Ovary (tissue), 9 donors: ENCODE results near the gene C19orf47. TPM values are rescaled to one million over a fixed set of nuclear protein-coding genes. Genes with fewer than 3 reads are reported as not detected.

Experiments used
- DNase-seq, 5 donors: peaks; one replicate each; pipeline ENCODE4 v3.0.0-alpha.2; 2019 to 2020
- H3K27ac ChIP-seq, 2 donors: fragments of 200-600 bp; one replicate each; pipeline versions ENCODE4 v1.5.1 to v1.8.0; 2019 to 2022
- H3K27me3 ChIP-seq: fragments of 200-600 bp; one replicate; pipeline ENCODE4 v1.8.0; 2022
- H3K36me3 ChIP-seq: fragments of 200-600 bp; sonication (generic); one replicate; pipeline ENCODE4 v1.5.1; 2019
- H3K4me1 ChIP-seq: one replicate; pipeline ENCODE4 v1.8.1; 2013; ENCODE audit warnings: mild to moderate bottlenecking, moderate library complexity; ENCODE audit not compliant: insufficient read depth
- H3K4me3 ChIP-seq: fragments of 200-600 bp; sonication (generic); one replicate; pipeline ENCODE4 v1.5.1; 2017
- H3K9me3 ChIP-seq, 2 donors: fragments of 200-600 bp in 1 of 2; sonication (generic) in 1 of 2; one replicate each; pipeline versions ENCODE4 v1.5.1 to v1.8.1; 2013 to 2019; ENCODE audit warnings: mild to moderate bottlenecking in 1 of 2, moderate library complexity in 1 of 2
- EP300 ChIP-seq: sonication (generic); formaldehyde crosslinking; IDR thresholded peaks from one replicate; pipeline ENCODE4 v1.6.1; 2017; ENCODE audit warnings: antibody characterized with exemption
- POLR2A ChIP-seq: fragments of 450-650 bp; IDR thresholded peaks from one replicate; pipeline ENCODE4 v1.6.1; 2017; ENCODE audit warnings: antibody characterized with exemption, mild to moderate bottlenecking, moderate library complexity
- WGBS, 3 donors: extraction: QIAGEN DNeasy Blood & Tissue Kit in 1 of 3; methylation state at CpG; one replicate each; pipeline versions ENCODE4 v1.1.5 to v1.1.7; 2013 to 2017; 5-methylcytosine and 5-hydroxymethylcytosine counted together
- intact Hi-C, 4 donors: fragments of 100-400 bp; cut with DNase I; formaldehyde crosslinking; loops; one replicate each; pipeline versions ENCODE4 v1.11.0 to v1.15.1; 2022 to 2023
- polyA plus RNA-seq, 2 donors: library from polyadenylated mRNA; stranded (reverse); fragments of 200-250 nt in 1 of 2; fragments of 350-450 nt in 1 of 2; fragmentation: Illumina TruSeq in 1 of 2; extraction: RNeasy Lipid Tissue Mini Kit (QIAGEN cat#74804) in 1 of 2; gene quantifications; one replicate each; pipeline ENCODE4 v1.2.3, GENCODE V29; 2013 to 2014
- total RNA-seq, 7 donors: library from RNA; depleted of rRNA in 2 of 7; stranded (reverse); fragments of >200 nt in 2 of 7; fragmentation: NEBNext Ultra II Directional in 3 of 7; extraction: Animal tissue kit (Norgen Biotek cat#: 25700) in 3 of 7; gene quantifications; one replicate each; pipeline versions ENCODE4 v1.1.0 to v1.2.4, GENCODE V29; 2016 to 2023
- TF ChIP-seq, protein P1 (sequence below), 3 donors: fragments of 450-650 bp in 2 of 3; fragments of 200-600 bp in 1 of 3; IDR thresholded peaks; one replicate each; pipeline versions ENCODE4 v1.5.1 to v1.8.0; 2016 to 2022; ENCODE audit warnings: antibody characterized with exemption in 3 of 3, mild to moderate bottlenecking in 1 of 3
- donor health status: DM: no; HTN: no; CAD: no; lungs with moderate emphysema.
- donor health status: DM: no; HTN: no; CAD: no.
- donor health status: Bipolar disorder and iron deficiency.
- donor health status: DM: yes; HTN: yes; CAD: no.
- donor health status: DM: no; HTN: no; CAD: no.
- donor health status: DM: yes; HTN: yes; CAD: no.

The C19orf47 gene
- total and polyA plus RNA-seq, 9 donors: 3.5 to 15.8 (median 12.2) TPM

DNA sequence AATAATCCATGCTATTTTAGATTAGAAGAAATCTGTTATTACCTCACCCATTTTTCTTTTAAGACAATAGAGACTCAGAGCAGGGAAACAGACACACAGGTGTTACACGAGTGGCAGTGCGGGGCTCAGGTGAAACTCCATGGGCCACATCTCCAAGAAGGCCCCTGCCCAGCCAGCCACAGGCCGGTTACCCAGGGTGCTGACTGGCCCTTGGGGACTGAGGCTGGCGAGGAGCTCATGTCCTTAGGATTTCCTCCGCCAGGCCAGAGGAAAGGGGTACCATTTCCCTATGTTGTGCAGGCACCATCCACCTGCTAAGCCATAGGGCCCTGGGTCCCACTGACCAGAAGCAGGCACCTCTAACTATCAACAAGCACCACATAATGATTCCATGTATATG, 10.6 kb downstream of the C19orf47 start:
- Histone ChIP-seq H3K36me3 (no peaks in the 10 kb centered on the region), H3K9me3 (no peaks in the 10 kb centered on the region), H3K4me1 (no peaks in the 10 kb centered on the region), H3K27me3 (no peaks in the 10 kb centered on the region), H3K4me3 (no peak overlapping the region), H3K27ac (no peak overlapping the region)
- no peak for DNase-seq
- WGBS, 3 donors: 93 to 95% (median 95%) methylated on average over 5 of the region's 5 CpGs
- TF ChIP-seq POLR2A (no peak), EP300 (no peak)
- TF ChIP-seq, protein P1, sequence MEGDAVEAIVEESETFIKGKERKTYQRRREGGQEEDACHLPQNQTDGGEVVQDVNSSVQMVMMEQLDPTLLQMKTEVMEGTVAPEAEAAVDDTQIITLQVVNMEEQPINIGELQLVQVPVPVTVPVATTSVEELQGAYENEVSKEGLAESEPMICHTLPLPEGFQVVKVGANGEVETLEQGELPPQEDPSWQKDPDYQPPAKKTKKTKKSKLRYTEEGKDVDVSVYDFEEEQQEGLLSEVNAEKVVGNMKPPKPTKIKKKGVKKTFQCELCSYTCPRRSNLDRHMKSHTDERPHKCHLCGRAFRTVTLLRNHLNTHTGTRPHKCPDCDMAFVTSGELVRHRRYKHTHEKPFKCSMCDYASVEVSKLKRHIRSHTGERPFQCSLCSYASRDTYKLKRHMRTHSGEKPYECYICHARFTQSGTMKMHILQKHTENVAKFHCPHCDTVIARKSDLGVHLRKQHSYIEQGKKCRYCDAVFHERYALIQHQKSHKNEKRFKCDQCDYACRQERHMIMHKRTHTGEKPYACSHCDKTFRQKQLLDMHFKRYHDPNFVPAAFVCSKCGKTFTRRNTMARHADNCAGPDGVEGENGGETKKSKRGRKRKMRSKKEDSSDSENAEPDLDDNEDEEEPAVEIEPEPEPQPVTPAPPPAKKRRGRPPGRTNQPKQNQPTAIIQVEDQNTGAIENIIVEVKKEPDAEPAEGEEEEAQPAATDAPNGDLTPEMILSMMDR (IDR thresholded peaks at IDR 0.05): no peak
- intact Hi-C loops: no loop called here

DNA sequence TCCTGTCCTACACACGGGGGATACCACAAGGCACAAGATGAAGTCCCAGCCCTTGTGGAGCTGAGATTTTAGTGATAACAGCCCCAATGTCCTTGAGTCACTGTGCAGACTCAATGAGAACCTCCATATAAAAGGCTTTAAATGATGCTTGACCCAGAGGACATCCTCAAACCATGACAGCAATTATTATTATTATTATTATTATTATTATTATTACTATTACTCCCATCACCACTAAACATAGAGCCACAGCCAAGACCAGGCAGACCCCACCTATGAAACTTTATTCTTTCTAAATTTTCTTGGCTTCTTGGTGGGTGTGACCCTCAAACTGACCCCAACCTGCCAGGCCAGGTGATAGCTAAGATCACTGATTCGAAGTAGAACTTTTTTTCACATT, 11.1 kb downstream of the C19orf47 start:
- Histone ChIP-seq H3K36me3 (no peaks in the 10 kb centered on the region), H3K9me3 (no peaks in the 10 kb centered on the region), H3K27me3 (no peaks in the 10 kb centered on the region), H3K27ac (no peak overlapping the region), H3K4me1 (no peaks in the 10 kb centered on the region), H3K4me3 (no peak overlapping the region)
- 75 to 79% (median 77%) methylated on average over 2 of the region's 2 CpGs for WGBS, 3 donors
- no peak for TF ChIP-seq EP300
- no peak for TF ChIP-seq POLR2A
- TF ChIP-seq, protein P1 (IDR thresholded peaks at IDR 0.05): no peak
- no peak for DNase-seq
- intact Hi-C loops: no loop called here

DNA sequence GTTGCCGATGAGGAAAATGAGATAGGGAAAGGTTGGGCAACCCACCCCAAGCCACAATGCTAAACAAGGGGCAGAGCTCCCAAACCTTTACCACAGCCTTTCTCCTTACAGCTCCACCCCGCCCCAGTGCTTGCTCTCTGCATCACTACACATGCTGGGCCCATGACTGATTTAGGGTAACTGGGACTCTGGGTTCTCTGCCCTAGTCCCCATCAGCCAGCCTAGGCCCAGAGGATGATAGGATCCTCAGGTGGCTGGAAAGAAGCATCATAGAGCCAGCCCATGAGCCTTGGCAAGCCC, 11.6 kb downstream of the C19orf47 start:
- no peak for DNase-seq
- intact Hi-C loops: no loop called here
- Histone ChIP-seq H3K27ac (no peak overlapping the region), H3K4me3 (no peak overlapping the region), H3K9me3 (no peaks in the 10 kb centered on the region), H3K27me3 (no peaks in the 10 kb centered on the region), H3K4me1 (no peaks in the 10 kb centered on the region), H3K36me3 (no peaks in the 10 kb centered on the region)
- TF ChIP-seq EP300: no peak
- TF ChIP-seq POLR2A: no peak
- TF ChIP-seq, protein P1 (IDR thresholded peaks at IDR 0.05): no peak
- WGBS, 3 donors: 91 to 93% (median 92%) methylated on average over 2 of the region's 2 CpGs

DNA sequence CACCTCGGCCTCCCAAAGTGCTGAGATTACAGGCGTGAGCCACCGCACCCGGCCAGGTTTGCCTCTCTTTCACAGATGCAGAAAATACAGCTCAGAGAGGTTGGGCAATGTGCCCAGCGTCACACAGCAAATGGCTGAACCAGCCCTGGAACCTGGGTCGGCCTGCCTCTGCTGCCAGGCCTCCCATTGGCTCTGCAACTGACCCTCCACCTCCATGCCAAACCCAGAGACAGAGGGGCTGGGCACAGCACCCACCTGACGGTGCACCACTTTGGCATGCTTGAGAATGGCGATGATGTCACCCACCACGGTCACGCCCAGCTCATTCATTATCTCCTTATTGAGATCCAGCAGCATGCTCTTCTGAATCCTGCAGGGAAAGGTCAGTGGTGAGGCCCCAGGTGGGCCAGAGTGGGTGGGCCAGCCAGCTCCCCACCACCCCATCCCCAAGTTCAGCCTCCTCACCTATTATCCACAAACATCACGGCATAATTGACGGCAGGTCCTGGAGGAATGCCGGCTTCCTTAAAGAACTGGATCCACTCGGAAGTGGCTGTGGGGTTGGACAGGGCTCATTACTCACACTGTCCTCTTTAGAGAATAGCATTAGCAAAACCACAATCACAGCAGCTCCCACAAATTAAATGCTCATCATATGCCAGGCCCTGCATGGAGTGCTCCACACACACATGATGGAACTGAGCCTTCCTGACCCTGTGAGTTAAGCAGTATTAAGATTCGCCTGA, 12.2 kb downstream of the C19orf47 start:
- H3K36me3 ChIP-seq: no peaks in the 10 kb centered on the region
- 92 to 96% (median 95%) methylated on average over 15 of the region's 15 CpGs for WGBS, 3 donors
- H3K27ac ChIP-seq: no peak overlapping the region
- no peaks in the 10 kb centered on the region for H3K27me3 ChIP-seq
- DNase-seq: no peak
- H3K9me3 ChIP-seq: no peaks in the 10 kb centered on the region
- no peak overlapping the region for H3K4me3 ChIP-seq
- intact Hi-C loops: no loop called here
- TF ChIP-seq EP300: no peak
- TF ChIP-seq, protein P1 (IDR thresholded peaks at IDR 0.05): no peak
- no peak for TF ChIP-seq POLR2A
- no peaks in the 10 kb centered on the region for H3K4me1 ChIP-seq
